SK-N-SH treated with all-trans-retinoic acid at 6 μM for 48 hours (cell line): ENCODE results near the gene SH3RF2.
A peak's percentile ranks its signal among the peaks of the same experiment; 100 is the strongest.

Source experiments
- ATAC-seq: fragments of 200-7000 bp; cut with Tn5 transposase; 3 replicates; pipeline ENCODE4 v1.9.1; 2020; ENCODE audit warnings: mild to moderate bottlenecking, moderate library complexity
- ARNTL ChIP-seq: fragments of 450-650 bp; formaldehyde crosslinking; IDR thresholded peaks from 2 replicates; pipeline ENCODE4 v1.5.0; 2020; ENCODE audit warnings: low read depth, mild to moderate bottlenecking, moderate library complexity, borderline replicate concordance
- BACH2 ChIP-seq: fragments of 250-450 bp; sonication (Bioruptor Pico); IDR thresholded peaks from 2 replicates; pipeline ENCODE4 v1.9.0; 2021; ENCODE audit warnings: mild to moderate bottlenecking, borderline replicate concordance
- CSDC2 ChIP-seq: fragments of 250-450 bp; sonication (Bioruptor Pico); IDR thresholded peaks from 2 replicates; pipeline ENCODE4 v1.5.0; 2020; ENCODE audit warnings: mild to moderate bottlenecking, moderate library complexity
- ESRRG ChIP-seq: fragments of 250-450 bp; sonication (Bioruptor Pico); IDR thresholded peaks from 2 replicates; pipeline ENCODE4 v1.6.1; 2021; ENCODE audit warnings: mild to moderate bottlenecking
- GLIS3 ChIP-seq: fragments of 250-450 bp; sonication (Bioruptor Pico); IDR thresholded peaks from 2 replicates; pipeline ENCODE4 v1.5.0; 2020; ENCODE audit warnings: mild to moderate bottlenecking, moderate library complexity
- ISL1 ChIP-seq: fragments of 250-450 bp; sonication (Bioruptor Pico); IDR thresholded peaks from 2 replicates; pipeline ENCODE4 v2.1.2; 2022; ENCODE audit warnings: mild to moderate bottlenecking, moderate library complexity
- OSR1 ChIP-seq: fragments of 250-450 bp; sonication (Bioruptor Pico); IDR thresholded peaks from 2 replicates; pipeline ENCODE4 v1.8.0; 2022; ENCODE audit warnings: moderate library complexity, mild to moderate bottlenecking, inconsistent platforms
- PPARA ChIP-seq: fragments of 250-450 bp; sonication (Bioruptor Pico); IDR thresholded peaks from 2 replicates; pipeline ENCODE4 v1.5.0; 2020; ENCODE audit warnings: mild to moderate bottlenecking, borderline replicate concordance
- RARB ChIP-seq: fragments of 250-450 bp; sonication (Bioruptor Pico); IDR thresholded peaks from 2 replicates; pipeline ENCODE4 v1.8.0; 2021; ENCODE audit warnings: mild to moderate bottlenecking, moderate library complexity
- SNAI2 ChIP-seq: fragments of 250-450 bp; sonication (Bioruptor Pico); IDR thresholded peaks from 2 replicates; pipeline ENCODE4 v1.5.0; 2020; ENCODE audit warnings: mild to moderate bottlenecking, moderate library complexity
- TCF4 ChIP-seq: fragments of 250-450 bp; sonication (Bioruptor Pico); IDR thresholded peaks from 2 replicates; pipeline ENCODE4 v1.8.0; 2021; ENCODE audit warnings: mild to moderate bottlenecking, moderate library complexity, borderline replicate concordance
- TOX ChIP-seq: fragments of 250-450 bp; sonication (Bioruptor Pico); IDR thresholded peaks from 2 replicates; pipeline ENCODE4 v1.8.0; 2021; ENCODE audit warnings: mild to moderate bottlenecking, moderate library complexity, borderline replicate concordance
- ZC3H10 ChIP-seq: fragments of 250-450 bp; sonication (Bioruptor Pico); IDR thresholded peaks from 2 replicates; pipeline ENCODE4 v1.5.1; 2021; ENCODE audit warnings: mild to moderate bottlenecking, moderate library complexity
- ZFP3 ChIP-seq: fragments of 250-450 bp; sonication (Bioruptor Pico); IDR thresholded peaks from 2 replicates; pipeline ENCODE4 v1.5.0; 2020; ENCODE audit warnings: mild to moderate bottlenecking, moderate library complexity
- ZFP30 ChIP-seq: fragments of 450-650 bp; formaldehyde crosslinking; IDR thresholded peaks from 2 replicates; pipeline ENCODE4 v1.5.0; 2022; ENCODE audit warnings: mild to moderate bottlenecking, moderate library complexity
- ZNF565 ChIP-seq: fragments of 450-650 bp; formaldehyde crosslinking; conservative IDR thresholded peaks from 2 replicates; pipeline ENCODE4 v1.5.0; 2020; ENCODE audit warnings: low read depth, mild to moderate bottlenecking, moderate library complexity
- ZNF70 ChIP-seq: fragments of 450-650 bp; formaldehyde crosslinking; IDR thresholded peaks from 2 replicates; pipeline ENCODE4 v1.5.0; 2020; ENCODE audit warnings: mild to moderate bottlenecking, moderate library complexity
- ZNF8 ChIP-seq: fragments of 450-650 bp; formaldehyde crosslinking; IDR thresholded peaks from 2 replicates; pipeline ENCODE4 v1.5.0; 2020; ENCODE audit warnings: mild to moderate bottlenecking, moderate library complexity
- TF ChIP-seq, protein P1 (sequence below): fragments of 250-450 bp; sonication (Bioruptor Pico); IDR thresholded peaks from 2 replicates; pipeline ENCODE4 v1.8.0; 2020; ENCODE audit warnings: mild to moderate bottlenecking, moderate library complexity, borderline replicate concordance
- TF ChIP-seq, protein P2 (sequence below): fragments of 250-450 bp; sonication (Bioruptor Pico); IDR thresholded peaks from 2 replicates; pipeline ENCODE4 v1.5.1; 2020; ENCODE audit warnings: low read depth, mild to moderate bottlenecking, moderate library complexity
- TF ChIP-seq, protein P3 (sequence below): fragments of 250-450 bp; sonication (Bioruptor Pico); IDR thresholded peaks from 2 replicates; pipeline ENCODE4 v1.5.0; 2020; ENCODE audit warnings: mild to moderate bottlenecking, moderate library complexity
- TF ChIP-seq, protein P4 (sequence below): fragments of 250-450 bp; sonication (Bioruptor Pico); IDR thresholded peaks from 2 replicates; pipeline ENCODE4 v1.8.0; 2021; ENCODE audit warnings: low read depth, mild to moderate bottlenecking, moderate library complexity, borderline replicate concordance
- TF ChIP-seq, protein P5 (sequence below): fragments of 250-450 bp; sonication (Bioruptor Pico); IDR thresholded peaks from 2 replicates; pipeline ENCODE4 v1.5.1; 2021; ENCODE audit warnings: mild to moderate bottlenecking, moderate library complexity

The SH3RF2 gene

DNA sequence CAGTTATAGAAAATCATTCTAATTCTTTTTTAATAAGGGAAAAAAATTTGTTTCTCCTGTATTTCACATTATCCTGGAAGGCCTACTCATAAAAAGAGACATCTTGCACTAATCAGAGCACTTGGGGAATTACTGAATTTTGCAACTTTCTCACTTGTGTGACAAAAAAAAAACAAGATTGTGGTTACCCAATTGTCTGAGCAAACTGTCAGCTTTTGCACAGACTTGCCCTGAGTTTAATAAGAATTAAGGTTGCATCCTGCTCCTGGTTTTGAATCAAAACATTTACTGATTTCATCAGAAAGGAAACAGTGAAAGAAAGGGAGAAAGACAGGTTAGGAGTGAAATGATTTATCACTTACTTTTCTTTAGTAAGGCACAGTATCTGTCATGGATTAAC, 10.6 kb upstream of the SH3RF2 start:
- no peak; the same call in 2 of the 3 replicates for ATAC-seq
- no peak for TF ChIP-seq TOX
- TF ChIP-seq, protein P1, sequence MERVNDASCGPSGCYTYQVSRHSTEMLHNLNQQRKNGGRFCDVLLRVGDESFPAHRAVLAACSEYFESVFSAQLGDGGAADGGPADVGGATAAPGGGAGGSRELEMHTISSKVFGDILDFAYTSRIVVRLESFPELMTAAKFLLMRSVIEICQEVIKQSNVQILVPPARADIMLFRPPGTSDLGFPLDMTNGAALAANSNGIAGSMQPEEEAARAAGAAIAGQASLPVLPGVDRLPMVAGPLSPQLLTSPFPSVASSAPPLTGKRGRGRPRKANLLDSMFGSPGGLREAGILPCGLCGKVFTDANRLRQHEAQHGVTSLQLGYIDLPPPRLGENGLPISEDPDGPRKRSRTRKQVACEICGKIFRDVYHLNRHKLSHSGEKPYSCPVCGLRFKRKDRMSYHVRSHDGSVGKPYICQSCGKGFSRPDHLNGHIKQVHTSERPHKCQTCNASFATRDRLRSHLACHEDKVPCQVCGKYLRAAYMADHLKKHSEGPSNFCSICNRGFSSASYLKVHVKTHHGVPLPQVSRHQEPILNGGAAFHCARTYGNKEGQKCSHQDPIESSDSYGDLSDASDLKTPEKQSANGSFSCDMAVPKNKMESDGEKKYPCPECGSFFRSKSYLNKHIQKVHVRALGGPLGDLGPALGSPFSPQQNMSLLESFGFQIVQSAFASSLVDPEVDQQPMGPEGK (CRISPR knock-in tag): no peak
- no peak for TF ChIP-seq ZNF70 (CRISPR knock-in tag)
- TF ChIP-seq, all 23 proteins: peak for 0

DNA sequence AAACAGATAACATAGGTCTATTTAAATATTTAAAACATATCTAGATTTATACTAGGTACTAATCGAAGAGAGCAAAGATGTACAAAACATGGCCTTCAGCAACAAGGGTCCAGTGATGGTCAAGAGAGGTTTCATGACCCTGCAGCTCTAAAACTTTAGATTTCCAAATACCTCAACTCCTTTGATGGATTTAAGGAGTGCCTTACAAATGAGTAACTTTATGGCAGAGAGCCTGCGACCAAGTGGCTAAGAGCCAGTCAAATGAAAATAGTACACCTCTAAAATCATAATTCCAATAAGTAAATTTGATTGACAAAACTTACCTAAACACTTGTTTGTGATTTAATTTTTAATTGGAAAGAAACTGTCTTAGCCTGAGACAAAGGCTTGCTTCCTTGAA, 4.7 kb upstream of the SH3RF2 start:
- ATAC-seq: no peak
- TF ChIP-seq RARB (no peak), ZNF70 (CRISPR knock-in tag) (no peak), ARNTL (CRISPR knock-in tag) (no peak), ZFP30 (CRISPR knock-in tag) (no peak), TOX (no peak), TCF4 (CRISPR knock-in tag) (no peak), ISL1 (no peak), BACH2 (CRISPR knock-in tag) (no peak), PPARA (CRISPR knock-in tag) (no peak), ZC3H10 (CRISPR knock-in tag) (no peak), CSDC2 (CRISPR knock-in tag) (no peak), ZNF565 (CRISPR knock-in tag) (no peak), OSR1 (CRISPR knock-in tag) (no peak), ZNF8 (CRISPR knock-in tag) (no peak), ESRRG (no peak)
- TF ChIP-seq, protein P2, sequence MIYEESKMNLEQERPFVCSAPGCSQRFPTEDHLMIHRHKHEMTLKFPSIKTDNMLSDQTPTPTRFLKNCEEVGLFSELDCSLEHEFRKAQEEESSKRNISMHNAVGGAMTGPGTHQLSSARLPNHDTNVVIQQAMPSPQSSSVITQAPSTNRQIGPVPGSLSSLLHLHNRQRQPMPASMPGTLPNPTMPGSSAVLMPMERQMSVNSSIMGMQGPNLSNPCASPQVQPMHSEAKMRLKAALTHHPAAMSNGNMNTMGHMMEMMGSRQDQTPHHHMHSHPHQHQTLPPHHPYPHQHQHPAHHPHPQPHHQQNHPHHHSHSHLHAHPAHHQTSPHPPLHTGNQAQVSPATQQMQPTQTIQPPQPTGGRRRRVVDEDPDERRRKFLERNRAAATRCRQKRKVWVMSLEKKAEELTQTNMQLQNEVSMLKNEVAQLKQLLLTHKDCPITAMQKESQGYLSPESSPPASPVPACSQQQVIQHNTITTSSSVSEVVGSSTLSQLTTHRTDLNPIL: no peak
- TF ChIP-seq, protein P3, sequence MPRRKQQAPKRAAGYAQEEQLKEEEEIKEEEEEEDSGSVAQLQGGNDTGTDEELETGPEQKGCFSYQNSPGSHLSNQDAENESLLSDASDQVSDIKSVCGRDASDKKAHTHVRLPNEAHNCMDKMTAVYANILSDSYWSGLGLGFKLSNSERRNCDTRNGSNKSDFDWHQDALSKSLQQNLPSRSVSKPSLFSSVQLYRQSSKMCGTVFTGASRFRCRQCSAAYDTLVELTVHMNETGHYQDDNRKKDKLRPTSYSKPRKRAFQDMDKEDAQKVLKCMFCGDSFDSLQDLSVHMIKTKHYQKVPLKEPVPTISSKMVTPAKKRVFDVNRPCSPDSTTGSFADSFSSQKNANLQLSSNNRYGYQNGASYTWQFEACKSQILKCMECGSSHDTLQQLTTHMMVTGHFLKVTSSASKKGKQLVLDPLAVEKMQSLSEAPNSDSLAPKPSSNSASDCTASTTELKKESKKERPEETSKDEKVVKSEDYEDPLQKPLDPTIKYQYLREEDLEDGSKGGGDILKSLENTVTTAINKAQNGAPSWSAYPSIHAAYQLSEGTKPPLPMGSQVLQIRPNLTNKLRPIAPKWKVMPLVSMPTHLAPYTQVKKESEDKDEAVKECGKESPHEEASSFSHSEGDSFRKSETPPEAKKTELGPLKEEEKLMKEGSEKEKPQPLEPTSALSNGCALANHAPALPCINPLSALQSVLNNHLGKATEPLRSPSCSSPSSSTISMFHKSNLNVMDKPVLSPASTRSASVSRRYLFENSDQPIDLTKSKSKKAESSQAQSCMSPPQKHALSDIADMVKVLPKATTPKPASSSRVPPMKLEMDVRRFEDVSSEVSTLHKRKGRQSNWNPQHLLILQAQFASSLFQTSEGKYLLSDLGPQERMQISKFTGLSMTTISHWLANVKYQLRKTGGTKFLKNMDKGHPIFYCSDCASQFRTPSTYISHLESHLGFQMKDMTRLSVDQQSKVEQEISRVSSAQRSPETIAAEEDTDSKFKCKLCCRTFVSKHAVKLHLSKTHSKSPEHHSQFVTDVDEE: no peak
- TF ChIP-seq, protein P1 (CRISPR knock-in tag): no peak
- TF ChIP-seq, protein P4, sequence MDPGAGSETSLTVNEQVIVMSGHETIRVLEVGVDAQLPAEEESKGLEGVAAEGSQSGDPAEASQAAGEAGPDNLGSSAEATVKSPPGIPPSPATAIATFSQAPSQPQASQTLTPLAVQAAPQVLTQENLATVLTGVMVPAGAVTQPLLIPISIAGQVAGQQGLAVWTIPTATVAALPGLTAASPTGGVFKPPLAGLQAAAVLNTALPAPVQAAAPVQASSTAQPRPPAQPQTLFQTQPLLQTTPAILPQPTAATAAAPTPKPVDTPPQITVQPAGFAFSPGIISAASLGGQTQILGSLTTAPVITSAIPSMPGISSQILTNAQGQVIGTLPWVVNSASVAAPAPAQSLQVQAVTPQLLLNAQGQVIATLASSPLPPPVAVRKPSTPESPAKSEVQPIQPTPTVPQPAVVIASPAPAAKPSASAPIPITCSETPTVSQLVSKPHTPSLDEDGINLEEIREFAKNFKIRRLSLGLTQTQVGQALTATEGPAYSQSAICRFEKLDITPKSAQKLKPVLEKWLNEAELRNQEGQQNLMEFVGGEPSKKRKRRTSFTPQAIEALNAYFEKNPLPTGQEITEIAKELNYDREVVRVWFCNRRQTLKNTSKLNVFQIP (CRISPR knock-in tag): no peak
- TF ChIP-seq, protein P5, sequence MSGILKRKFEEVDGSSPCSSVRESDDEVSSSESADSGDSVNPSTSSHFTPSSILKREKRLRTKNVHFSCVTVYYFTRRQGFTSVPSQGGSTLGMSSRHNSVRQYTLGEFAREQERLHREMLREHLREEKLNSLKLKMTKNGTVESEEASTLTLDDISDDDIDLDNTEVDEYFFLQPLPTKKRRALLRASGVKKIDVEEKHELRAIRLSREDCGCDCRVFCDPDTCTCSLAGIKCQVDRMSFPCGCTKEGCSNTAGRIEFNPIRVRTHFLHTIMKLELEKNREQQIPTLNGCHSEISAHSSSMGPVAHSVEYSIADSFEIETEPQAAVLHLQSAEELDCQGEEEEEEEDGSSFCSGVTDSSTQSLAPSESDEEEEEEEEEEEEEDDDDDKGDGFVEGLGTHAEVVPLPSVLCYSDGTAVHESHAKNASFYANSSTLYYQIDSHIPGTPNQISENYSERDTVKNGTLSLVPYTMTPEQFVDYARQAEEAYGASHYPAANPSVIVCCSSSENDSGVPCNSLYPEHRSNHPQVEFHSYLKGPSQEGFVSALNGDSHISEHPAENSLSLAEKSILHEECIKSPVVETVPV (CRISPR knock-in tag): no peak

DNA sequence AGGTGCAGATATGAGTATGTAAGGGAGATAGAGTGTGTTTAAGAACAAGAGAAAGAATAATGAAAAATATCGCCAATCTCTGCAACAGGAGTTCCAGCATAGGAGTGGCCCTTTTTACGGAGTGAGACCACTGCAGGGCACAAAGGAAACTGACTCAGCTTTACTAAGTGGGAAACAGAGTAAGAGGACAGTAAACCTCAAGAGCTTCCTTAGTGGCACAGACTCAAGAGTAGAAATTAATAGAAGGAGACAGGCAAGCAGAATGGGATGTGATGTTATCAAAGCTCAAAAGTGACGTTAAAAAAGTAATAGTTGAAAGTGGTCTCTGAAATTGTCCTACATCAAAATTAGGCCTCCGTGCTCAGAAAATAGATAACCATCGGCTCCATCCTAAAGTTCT, 2.1 kb upstream of the SH3RF2 start:
- peak; percentile 36 for ATAC-seq
- TF ChIP-seq PPARA (CRISPR knock-in tag) (no peak), ESRRG (no peak), BACH2 (CRISPR knock-in tag) (no peak), ZFP3 (CRISPR knock-in tag) (no peak), ISL1 (no peak), SNAI2 (CRISPR knock-in tag) (no peak), ARNTL (CRISPR knock-in tag) (no peak), GLIS3 (CRISPR knock-in tag) (no peak), CSDC2 (CRISPR knock-in tag) (no peak)
- TF ChIP-seq, protein P4 (CRISPR knock-in tag): no peak
- TF ChIP-seq, protein P5 (CRISPR knock-in tag): no peak
